GM23338 (cell line): ENCODE results near the gene PGA3. TPM values are rescaled to one million over a fixed set of nuclear protein-coding genes. Genes with fewer than 3 reads are reported as not detected.

Source experiments
- ATAC-seq: fragments of 200-7000 bp; cut with Tn5 transposase; 3 replicates; pipeline ENCODE4 v1.9.1; 2020
- DNase-seq: peaks from one replicate; pipeline ENCODE4 v3.0.0-alpha.2; 2015; ENCODE audit warnings: low spot score
- H2AFZ ChIP-seq: fragments of 200-600 bp; sonication (generic); 2 replicates; pipeline ENCODE4 v1.8.0; 2016; ENCODE audit warnings: antibody characterized with exemption, mild to moderate bottlenecking, moderate library complexity
- H3F3A ChIP-seq: fragments of 200-600 bp; sonication (generic); replicated peaks from 2 replicates; pipeline ENCODE4 v1.8.0; 2017; ENCODE audit warnings: antibody characterized with exemption, mixed run types, low read depth
- H3K27ac ChIP-seq: fragments of 200-600 bp; sonication (generic); 2 replicates; pipeline ENCODE4 v1.6.1; 2016; ENCODE audit warnings: low read depth
- H3K27me3 ChIP-seq: fragments of 200-600 bp; sonication (generic); 2 replicates; pipeline ENCODE4 v1.8.0; 2016; ENCODE audit warnings: mild to moderate bottlenecking, mixed run types, moderate library complexity; ENCODE audit not compliant: insufficient read depth
- H3K36me3 ChIP-seq: fragments of 200-600 bp; sonication (generic); 2 replicates; pipeline ENCODE4 v1.8.0; 2016; ENCODE audit warnings: mild to moderate bottlenecking; ENCODE audit not compliant: insufficient read depth
- H3K4me1 ChIP-seq: fragments of 200-600 bp; sonication (generic); 2 replicates; pipeline ENCODE4 v1.8.0; 2016; ENCODE audit warnings: mild to moderate bottlenecking, moderate library complexity; ENCODE audit not compliant: insufficient read depth
- H3K4me2 ChIP-seq: fragments of 200-600 bp; sonication (generic); 2 replicates; pipeline ENCODE4 v1.7.1; 2017; ENCODE audit warnings: mixed run types
- H3K4me3 ChIP-seq: fragments of 200-600 bp; sonication (generic); 2 replicates; pipeline ENCODE4 v1.6.1; 2016; ENCODE audit warnings: mixed run types
- H3K79me2 ChIP-seq: fragments of 200-600 bp; sonication (generic); replicated peaks from 2 replicates; pipeline ENCODE4 v1.8.0; 2017; ENCODE audit warnings: mild to moderate bottlenecking; ENCODE audit not compliant: insufficient read depth
- H3K9me2 ChIP-seq: fragments of 200-600 bp; sonication (generic); 2 replicates; pipeline ENCODE4 v1.8.0; 2017; ENCODE audit not compliant: insufficient read depth
- H4K20me1 ChIP-seq: fragments of 200-600 bp; sonication (generic); replicated peaks from 2 replicates; pipeline ENCODE4 v1.8.0; 2017; ENCODE audit warnings: mild to moderate bottlenecking; ENCODE audit not compliant: insufficient read depth
- H3K27ac Mint-ChIP-seq: 2 replicates; pipeline ENCODE4 v1.8.0; 2020; ENCODE audit warnings: inconsistent platforms, mild to moderate bottlenecking, moderate library complexity, mixed read lengths
- H3K27me3 Mint-ChIP-seq: 3 replicates; pipeline ENCODE4 v1.8.0; 2022; ENCODE audit warnings: low read depth, mild to moderate bottlenecking, moderate library complexity, mixed read lengths, inconsistent platforms; ENCODE audit not compliant: insufficient read depth, poor library complexity
- H3K36me3 Mint-ChIP-seq: 3 replicates; pipeline ENCODE4 v1.8.0; 2021; ENCODE audit warnings: low read depth, mild to moderate bottlenecking, inconsistent platforms, moderate library complexity, mixed read lengths
- H3K4me1 Mint-ChIP-seq: 3 replicates; pipeline ENCODE4 v1.8.0; 2020; ENCODE audit warnings: mild to moderate bottlenecking, inconsistent platforms, mixed read lengths
- H3K4me3 Mint-ChIP-seq: 3 replicates; pipeline ENCODE4 v1.8.0; 2021; ENCODE audit warnings: moderate library complexity, mild to moderate bottlenecking, inconsistent platforms, mixed read lengths
- H3K9me3 Mint-ChIP-seq: 3 replicates; pipeline ENCODE4 v1.8.0; 2020; ENCODE audit warnings: moderate library complexity, mild to moderate bottlenecking, inconsistent platforms, mixed read lengths
- EZH2 ChIP-seq: fragments of 200-600 bp; sonication (generic); IDR thresholded peaks from one replicate; pipeline ENCODE4 v1.8.0; 2017; ENCODE audit warnings: antibody characterized with exemption, mild to moderate bottlenecking, low read depth; ENCODE audit not compliant: unreplicated experiment
- EZH2phosphoT487 ChIP-seq: fragments of 200-600 bp; sonication (generic); IDR thresholded peaks from one replicate; pipeline ENCODE4 v1.8.1; 2018; ENCODE audit warnings: antibody characterized with exemption; ENCODE audit not compliant: unreplicated experiment
- NANOG ChIP-seq: IDR thresholded peaks from 2 replicates; pipeline ENCODE4 v1.6.1; 2016; ENCODE audit warnings: antibody characterized with exemption, borderline replicate concordance
- POLR2AphosphoS5 ChIP-seq: IDR thresholded peaks from 2 replicates; pipeline ENCODE4 v1.6.1; 2016; ENCODE audit warnings: antibody characterized with exemption, low read depth
- REST ChIP-seq: IDR thresholded peaks from one replicate; pipeline ENCODE4 v1.6.1; 2018; ENCODE audit warnings: antibody characterized with exemption; ENCODE audit not compliant: unreplicated experiment
- STAT1 ChIP-seq: IDR thresholded peaks from one replicate; pipeline ENCODE4 v1.6.1; 2016; ENCODE audit warnings: antibody characterized with exemption; ENCODE audit not compliant: unreplicated experiment
- polyA plus RNA-seq: library from polyadenylated mRNA; unstranded; fragments of >200 nt; fragmentation: Nextera tagmentation; extraction: Ambion mirVana; gene quantifications from 2 replicates; pipeline ENCODE4 v1.2.1, GENCODE V29; 2016
- total RNA-seq: library from RNA; depleted of rRNA; stranded (reverse); fragments of >200 nt; shearing (Covaris generic); gene quantifications from 2 replicates; pipeline ENCODE4 v1.2.3, GENCODE V29; 2014

The PGA3 gene
- total and polyA plus RNA-seq, 2 experiments from 2014 or later: 0.37 TPM; not detected in 1

GRCh38 chr11:61168042-61168688 is 35.1 kb upstream of the PGA3 start:
- H3K4me1 ChIP-seq: no peaks in the 10 kb centered on the region
- Mint-ChIP-seq H3K36me3 (no peaks in the 10 kb centered on the region; the same call in 2 of the 3 replicates), H3K4me1 (no peaks in the 10 kb centered on the region; the same call in 2 of the 3 replicates), H3K27me3 (peaks cover 3% of the 10 kb centered on the region), H3K9me3 (peaks cover 9% of the 10 kb centered on the region), H3K27ac (no peak overlapping the region), H3K4me3 (no peak overlapping the region)
- no peaks in the 10 kb centered on the region for H3F3A ChIP-seq
- no peak for DNase-seq
- H3K27ac ChIP-seq: no peak overlapping the region
- no peak for ATAC-seq
- H3K36me3 ChIP-seq: no peaks in the 10 kb centered on the region
- no peaks in the 10 kb centered on the region for H3K27me3 ChIP-seq
- no peak overlapping the region for H3K4me2 ChIP-seq
- H2AFZ ChIP-seq: no peak overlapping the region
- H3K4me3 ChIP-seq: no peak overlapping the region
- H3K79me2 ChIP-seq: no peaks in the 10 kb centered on the region
- H4K20me1 ChIP-seq: no peaks in the 10 kb centered on the region
- no peaks in the 10 kb centered on the region for H3K9me2 ChIP-seq
- TF ChIP-seq NANOG (no peak), EZH2phosphoT487 (no peak), POLR2AphosphoS5 (no peak), STAT1 (no peak), REST (no peak)

DNA sequence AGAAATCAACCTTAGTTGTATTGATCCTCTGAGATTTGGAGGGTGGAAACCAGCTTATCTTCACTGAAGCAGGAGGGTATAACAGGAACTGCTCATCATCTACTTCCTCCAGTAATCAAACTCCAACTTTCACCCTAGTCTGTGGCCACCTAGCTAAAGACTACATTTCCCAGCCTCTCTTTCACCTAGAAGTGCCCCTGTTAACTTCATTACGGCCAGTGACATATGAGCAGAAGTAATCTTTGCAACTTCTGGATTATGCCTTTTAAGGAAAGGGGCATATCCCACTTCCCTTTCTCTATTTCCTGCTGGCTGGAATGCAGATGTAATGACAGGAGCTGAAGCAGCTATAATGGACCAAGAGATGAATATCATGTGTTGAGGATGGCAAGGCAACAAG is 34.5 kb upstream of the PGA3 start:
- no peaks in the 10 kb centered on the region; the same call in 2 of the 3 replicates for H3K36me3 Mint-ChIP-seq
- H3K9me2 ChIP-seq: no peaks in the 10 kb centered on the region; the same call in 1 of the 2 replicates
- no peaks in the 10 kb centered on the region for H3K27me3 ChIP-seq
- DNase-seq (no peak), ATAC-seq (no peak)
- no peaks in the 10 kb centered on the region for H3F3A ChIP-seq
- H3K4me1 ChIP-seq: no peaks in the 10 kb centered on the region
- H3K9me3 Mint-ChIP-seq: peaks cover 9% of the 10 kb centered on the region
- no peaks in the 10 kb centered on the region for H3K36me3 ChIP-seq
- no peak overlapping the region for H2AFZ ChIP-seq
- no peaks in the 10 kb centered on the region for H4K20me1 ChIP-seq
- no peaks in the 10 kb centered on the region for H3K79me2 ChIP-seq
- H3K27ac Mint-ChIP-seq: no peak overlapping the region
- H3K4me3 Mint-ChIP-seq: no peak overlapping the region
- H3K27ac ChIP-seq: no peak overlapping the region
- peaks cover 6% of the 10 kb centered on the region for H3K27me3 Mint-ChIP-seq
- TF ChIP-seq NANOG: no peak
- TF ChIP-seq EZH2phosphoT487: no peak
- TF ChIP-seq EZH2: no peak
- no peak for TF ChIP-seq POLR2AphosphoS5
- TF ChIP-seq REST: no peak
- no peaks in the 10 kb centered on the region; the same call in 2 of the 3 replicates for H3K4me1 Mint-ChIP-seq
- no peak overlapping the region for H3K4me3 ChIP-seq
- no peak overlapping the region for H3K4me2 ChIP-seq
